ENCODE results near the gene NAA10. TPM values are rescaled to one million over a fixed set of nuclear protein-coding genes. Genes with fewer than 3 reads are reported as not detected.

Gene NAA10
- total RNA-seq, 2 experiments from 2014 or later = 63.1 to 63.7 TPM

GRCh38 chrX:153922932-153923857, 11.6 kb downstream of the NAA10 start:
- Mint-ChIP-seq H3K36me3 (ENCODE audit: low read depth) (peaks cover 46% of the 10 kb centered on the region), H3K27me3 (no peaks in the 10 kb centered on the region), H3K9me3 (no peaks in the 10 kb centered on the region), H3K27ac (peak overlapping the region; percentile 97), H3K4me1 (peaks cover 27% of the 10 kb centered on the region), H3K4me3 (peak overlapping the region; percentile 97)
- POLR2A ChIA-PET = interaction anchor here (0.6 to 9.6 kb wide), 12 partner anchors 11 to 475 kb away, joined by 3 to 201 read pairs (median 4); partner anchors contain the start of genes HCFC1, IDH3G, NAA10 and RENBP
- CTCF ChIA-PET = interaction anchor here (0.5 to 10.4 kb wide), 5 partner anchors 9 to 120 kb away, joined by 3 to 148 read pairs (median 4); partner anchors contain the start of genes NAA10 and RENBP
- no peak for DNase-seq

GRCh38 chrX:153921511-153922446, 13.1 kb downstream of the NAA10 start:
- Mint-ChIP-seq H3K36me3 (ENCODE audit: low read depth) (peaks cover 54% of the 10 kb centered on the region), H3K9me3 (no peaks in the 10 kb centered on the region), H3K27me3 (no peaks in the 10 kb centered on the region), H3K27ac (peak overlapping the region; percentile 97), H3K4me3 (peak overlapping the region; percentile 97), H3K4me1 (peaks cover 27% of the 10 kb centered on the region)
- CTCF ChIA-PET = interaction anchor here (1.1 to 10.4 kb wide), 2 partner anchors 11 to 27 kb away, joined by 3 to 148 read pairs; partner anchors contain the start of gene RENBP
- DNase-seq = no peak
- POLR2A ChIA-PET = interaction anchor here (0.8 to 9.6 kb wide), 6 partner anchors 12 to 127 kb away, joined by 3 to 201 read pairs (median 58); partner anchors contain the start of genes HCFC1, IDH3G, NAA10 and RENBP

- Mint-ChIP-seq H3K4me1 (peaks cover 29% of the 10 kb centered on the region), H3K36me3 (ENCODE audit: low read depth) (peaks cover 60% of the 10 kb centered on the region), H3K9me3 (no peaks in the 10 kb centered on the region), H3K27ac (no peak overlapping the region), H3K4me3 (no peak overlapping the region), H3K27me3 (no peaks in the 10 kb centered on the region)
- ChIA-PET CTCF (interaction anchor here (10.4 kb wide), 1 partner anchor 27 kb away, joined by 148 read pairs; the partner anchor contains the start of gene RENBP), POLR2A (interaction anchor here (8.7 kb wide), 1 partner anchor 11 kb away, joined by 114 read pairs; no protein-coding TSS in a partner anchor)
- no peak for DNase-seq
Observed at GRCh38 chrX:153921070-153921469, 13.8 kb downstream of the NAA10 start.

GRCh38 chrX:153920546-153920945, 14.3 kb downstream of the NAA10 start:
- Mint-ChIP-seq H3K4me1 (peaks cover 31% of the 10 kb centered on the region), H3K36me3 (ENCODE audit: low read depth) (peaks cover 63% of the 10 kb centered on the region), H3K4me3 (no peak overlapping the region), H3K27me3 (no peaks in the 10 kb centered on the region), H3K9me3 (no peaks in the 10 kb centered on the region), H3K27ac (no peak overlapping the region)
- DNase-seq = no peak
- CTCF ChIA-PET = interaction anchor here (10.4 kb wide), 1 partner anchor 28 kb away, joined by 148 read pairs; the partner anchor contains the start of gene RENBP
- POLR2A ChIA-PET = interaction anchor here (1.5 to 2.2 kb wide), 2 partner anchors 14 to 24 kb away, joined by 3 to 5 read pairs; partner anchors contain the start of gene RENBP

- no peak overlapping the region for H3K27ac Mint-ChIP-seq
- no peaks in the 10 kb centered on the region for H3K27me3 Mint-ChIP-seq
- H3K4me3 Mint-ChIP-seq = no peak overlapping the region
- DNase-seq = no peak
- CTCF ChIA-PET = interaction anchor here (1.1 kb wide), 1 partner anchor 28 kb away, joined by 4 read pairs; no protein-coding TSS in a partner anchor
- peaks cover 51% of the 10 kb centered on the region for H3K36me3 Mint-ChIP-seq (ENCODE audit: low read depth)
- peaks cover 30% of the 10 kb centered on the region for H3K4me1 Mint-ChIP-seq
- POLR2A ChIA-PET = interaction anchor here (1.5 to 2.2 kb wide), 2 partner anchors 13 to 26 kb away, joined by 3 to 5 read pairs; partner anchors contain the start of gene RENBP
- no peaks in the 10 kb centered on the region for H3K9me3 Mint-ChIP-seq
Observed at GRCh38 chrX:153919281-153919680, 15.6 kb downstream of the NAA10 start.

- no peak for DNase-seq
- Mint-ChIP-seq H3K36me3 (ENCODE audit: low read depth) (peaks cover 45% of the 10 kb centered on the region), H3K27ac (no peak overlapping the region), H3K4me1 (peaks cover 21% of the 10 kb centered on the region), H3K27me3 (no peaks in the 10 kb centered on the region), H3K9me3 (no peaks in the 10 kb centered on the region), H3K4me3 (no peak overlapping the region)
- ChIA-PET CTCF (interaction anchor here (1.3 kb wide), 1 partner anchor 11 kb away, joined by 3 read pairs; no protein-coding TSS in a partner anchor), POLR2A (interaction anchor here (1.1 kb wide), 1 partner anchor 11 kb away, joined by 3 read pairs; no protein-coding TSS in a partner anchor)
Observed at GRCh38 chrX:153917869-153918268, 17.0 kb downstream of the NAA10 start.

- Mint-ChIP-seq H3K36me3 (ENCODE audit: low read depth) (peaks cover 37% of the 10 kb centered on the region), H3K4me1 (peaks cover 6% of the 10 kb centered on the region), H3K27me3 (no peaks in the 10 kb centered on the region), H3K4me3 (no peak overlapping the region), H3K27ac (no peak overlapping the region), H3K9me3 (no peaks in the 10 kb centered on the region)
- ChIA-PET CTCF (interaction anchor here (1.2 kb wide), 1 partner anchor 33 kb away, joined by 3 read pairs; no protein-coding TSS in a partner anchor), POLR2A (interaction anchor here (0.6 to 9.4 kb wide), 2 partner anchors 12 to 149 kb away, joined by 3 to 114 read pairs; partner anchors contain the start of genes ARHGAP4 and PLXNB3)
- DNase-seq = no peak
Observed at GRCh38 chrX:153913701-153914100, 21.1 kb downstream of the NAA10 start.

GRCh38 chrX:153913211-153913610, 21.6 kb downstream of the NAA10 start:
- Mint-ChIP-seq H3K36me3 (ENCODE audit: low read depth) (peaks cover 32% of the 10 kb centered on the region), H3K4me1 (peaks cover 6% of the 10 kb centered on the region), H3K27me3 (no peaks in the 10 kb centered on the region), H3K9me3 (no peaks in the 10 kb centered on the region), H3K27ac (no peak overlapping the region), H3K4me3 (no peak overlapping the region)
- DNase-seq = no peak
- ChIA-PET POLR2A (interaction anchor here (9.4 kb wide), 1 partner anchor 12 kb away, joined by 114 read pairs; the partner anchor contains the start of gene ARHGAP4), CTCF (interaction anchor here (1.2 kb wide), 1 partner anchor 34 kb away, joined by 3 read pairs; no protein-coding TSS in a partner anchor)

GRCh38 chrX:153911798-153912197, 23.0 kb downstream of the NAA10 start:
- Mint-ChIP-seq H3K36me3 (ENCODE audit: low read depth) (peaks cover 26% of the 10 kb centered on the region), H3K4me1 (peaks cover 6% of the 10 kb centered on the region), H3K27me3 (no peaks in the 10 kb centered on the region), H3K9me3 (no peaks in the 10 kb centered on the region), H3K27ac (no peak overlapping the region), H3K4me3 (no peak overlapping the region)
- ChIA-PET CTCF (no interaction called here), POLR2A (interaction anchor here (9.4 kb wide), 1 partner anchor 14 kb away, joined by 114 read pairs; the partner anchor contains the start of gene ARHGAP4)
- no peak for DNase-seq

- Mint-ChIP-seq H3K9me3 (no peaks in the 10 kb centered on the region), H3K36me3 (ENCODE audit: low read depth) (peaks cover 16% of the 10 kb centered on the region), H3K4me3 (no peak overlapping the region), H3K27me3 (no peaks in the 10 kb centered on the region), H3K27ac (no peak overlapping the region), H3K4me1 (peaks cover 9% of the 10 kb centered on the region)
- DNase-seq = no peak
- CTCF ChIA-PET = interaction anchor here (1.0 kb wide), 1 partner anchor 15 kb away, joined by 3 read pairs; no protein-coding TSS in a partner anchor
- POLR2A ChIA-PET = interaction anchor here (9.4 kb wide), 1 partner anchor 15 kb away, joined by 114 read pairs; the partner anchor contains the start of gene ARHGAP4
Observed at GRCh38 chrX:153910446-153910845, 24.4 kb downstream of the NAA10 start.

GRCh38 chrX:153909980-153910360, 24.9 kb downstream of the NAA10 start:
- Mint-ChIP-seq H3K36me3 (ENCODE audit: low read depth) (peaks cover 16% of the 10 kb centered on the region), H3K27me3 (no peaks in the 10 kb centered on the region)

More at GRCh38 chrX:153909980-153910360, 24.9 kb downstream of the NAA10 start:
- no peak for DNase-seq
- Mint-ChIP-seq H3K9me3 (no peaks in the 10 kb centered on the region), H3K4me1 (peaks cover 10% of the 10 kb centered on the region), H3K4me3 (no peak overlapping the region), H3K27ac (no peak overlapping the region)
- ChIA-PET POLR2A (interaction anchor here (9.4 kb wide), 1 partner anchor 15 kb away, joined by 114 read pairs; the partner anchor contains the start of gene ARHGAP4), CTCF (no interaction called here)
